Myometrial cell (primary cell): Measurements from ENCODE around the gene EXOC5. TPM values are rescaled to one million over a fixed set of nuclear protein-coding genes. Genes with fewer than 3 reads are reported as not detected.

Source experiments
- total RNA-seq: library from RNA; depleted of rRNA; stranded (reverse); fragments of >200 nt; gene quantifications from 2 replicates; pipeline ENCODE4 v1.2.3, GENCODE V29; 2015

The EXOC5 gene, protein sequence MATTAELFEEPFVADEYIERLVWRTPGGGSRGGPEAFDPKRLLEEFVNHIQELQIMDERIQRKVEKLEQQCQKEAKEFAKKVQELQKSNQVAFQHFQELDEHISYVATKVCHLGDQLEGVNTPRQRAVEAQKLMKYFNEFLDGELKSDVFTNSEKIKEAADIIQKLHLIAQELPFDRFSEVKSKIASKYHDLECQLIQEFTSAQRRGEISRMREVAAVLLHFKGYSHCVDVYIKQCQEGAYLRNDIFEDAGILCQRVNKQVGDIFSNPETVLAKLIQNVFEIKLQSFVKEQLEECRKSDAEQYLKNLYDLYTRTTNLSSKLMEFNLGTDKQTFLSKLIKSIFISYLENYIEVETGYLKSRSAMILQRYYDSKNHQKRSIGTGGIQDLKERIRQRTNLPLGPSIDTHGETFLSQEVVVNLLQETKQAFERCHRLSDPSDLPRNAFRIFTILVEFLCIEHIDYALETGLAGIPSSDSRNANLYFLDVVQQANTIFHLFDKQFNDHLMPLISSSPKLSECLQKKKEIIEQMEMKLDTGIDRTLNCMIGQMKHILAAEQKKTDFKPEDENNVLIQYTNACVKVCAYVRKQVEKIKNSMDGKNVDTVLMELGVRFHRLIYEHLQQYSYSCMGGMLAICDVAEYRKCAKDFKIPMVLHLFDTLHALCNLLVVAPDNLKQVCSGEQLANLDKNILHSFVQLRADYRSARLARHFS
- 39.2 and 48.6 TPM in 2 replicates for total RNA-seq

DNA sequence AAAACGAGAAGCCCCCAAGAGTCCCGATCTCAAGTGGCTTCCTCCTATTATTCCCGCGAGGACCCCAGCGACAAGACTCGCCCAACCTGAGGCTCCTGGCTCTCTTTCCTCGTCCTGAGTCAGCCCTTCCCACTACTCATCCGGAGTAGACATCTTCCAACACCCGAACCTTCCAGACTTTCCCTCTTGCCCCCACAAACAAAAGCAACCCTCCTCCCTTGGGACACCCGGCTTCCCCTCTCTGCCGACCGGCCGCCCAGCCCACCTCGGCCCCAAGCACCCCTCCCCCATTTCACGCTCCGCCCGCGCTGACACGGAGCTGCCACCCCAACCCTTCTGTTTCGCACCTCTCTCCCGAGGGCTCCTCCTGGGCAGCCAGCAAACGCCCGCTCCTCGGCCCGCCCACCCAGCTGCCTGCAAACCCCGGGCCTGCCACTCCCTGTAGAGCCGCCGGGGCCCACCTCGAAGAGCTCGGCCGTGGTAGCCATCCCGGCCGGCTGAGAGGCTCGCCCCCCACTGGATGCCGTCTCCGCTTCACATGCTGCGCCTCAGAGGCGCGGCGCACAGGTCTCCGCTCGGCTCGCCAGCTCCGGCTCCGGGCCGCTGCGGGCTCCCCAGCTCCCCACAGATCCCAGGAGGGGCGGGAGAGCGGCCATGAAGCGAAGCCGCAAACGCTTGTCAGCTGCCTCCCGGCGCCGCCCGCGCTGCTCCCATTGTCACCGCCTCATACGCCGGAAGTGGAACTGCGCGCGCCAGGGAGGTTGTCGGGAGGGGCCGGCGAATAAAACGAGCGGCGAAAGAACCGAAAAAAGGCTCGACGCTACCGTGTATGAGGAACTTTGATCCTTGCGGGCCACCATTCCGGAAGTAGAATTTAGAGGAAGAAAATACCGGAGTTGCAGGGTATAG lies at the start of gene EXOC5, which contains the start of gene AP5M1:
Gene EXOC5 (minus strand): TSS at position 745 of the 909 bp plus-strand sequence. CDS start 257 bp downstream, at position 488.
Gene AP5M1 (plus strand): TSS at position 811 of the 909 bp plus-strand sequence. CDS start 344 bp downstream, outside the sequence.

Other genes starting within 250 kb of the EXOC5 start
- gene AP5M1, start 66 bp upstream of the EXOC5 start, total RNA-seq: 18.2 and 20.2 TPM in 2 replicates
- gene NAA30, start 121.7 kb upstream of the EXOC5 start, total RNA-seq: 9.5 and 12.6 TPM in 2 replicates
- not detected in 2 replicates for gene CCDC198, start 225.0 kb upstream of the EXOC5 start, total RNA-seq